Measurements from ENCODE around the gene MAP3K4. TPM values are rescaled to one million over a fixed set of nuclear protein-coding genes. Genes with fewer than 3 reads are reported as not detected.

MAP3K4 gene
- total and polyA plus RNA-seq, 2 of the 8 experiments (the other 6 are each of a cell fraction or from before 2014, with no cell fraction given), result 16.6 to 51.6 TPM

- H3K56ac ChIP-seq (replicated peaks; ENCODE audit: insufficient read length, low read depth, low read length), result no peak overlapping the region
- no peak overlapping the region for H2BK15ac ChIP-seq (ENCODE audit: low read length)
- no peak overlapping the region for H2BK5ac ChIP-seq (ENCODE audit: low read depth, low read length)
- no peak overlapping the region for H2AFZ ChIP-seq (ENCODE audit: low read length)
- CTCF ChIA-PET (ENCODE audit: partially characterized antibody), result interaction anchor here (0.9 to 1.4 kb wide), 2 partner anchors 264 to 266 kb away, joined by 3 to 4 read pairs; no protein-coding TSS in a partner anchor
- no peak for TF ChIP-seq JUN (IDR thresholded peaks at IDR 0.05; ENCODE audit: low read depth, low read length)
- TF ChIP-seq SIN3A (conservative IDR thresholded peaks at IDR 0.05 in 1 of 2, IDR thresholded peaks at IDR 0.05 in 1 of 2; ENCODE audit: low read depth in 1 of 2, low read length in 2 of 2), result no peak
- no peak for TF ChIP-seq YY1 (IDR thresholded peaks at IDR 0.05; ENCODE audit: low read depth, low read length)
- TF ChIP-seq TEAD4 (IDR thresholded peaks at IDR 0.05; ENCODE audit: low read depth, low read length), result no peak
- no peak for TF ChIP-seq PHF8 (conservative IDR thresholded peaks at IDR 0.05; ENCODE audit: low read depth, low read length)
- TF ChIP-seq RXRA (IDR thresholded peaks at IDR 0.05; ENCODE audit: insufficient read depth, low read depth, low read length), result no peak
- no peak for TF ChIP-seq SP4 (IDR thresholded peaks at IDR 0.05; ENCODE audit: low read length)
- TF ChIP-seq TBP (IDR thresholded peaks at IDR 0.05; ENCODE audit: low read depth, low read length), result no peak
- H2AK5ac ChIP-seq (ENCODE audit: low read depth, low read length), result no peak overlapping the region
- peaks cover 16 to 50% (median 30%) of the 10 kb centered on the region in 4 experiments for H3K36me3 ChIP-seq (ENCODE audit: control insufficient read depth in 2 of 4, insufficient read depth in 4 of 4, low read length in 3 of 4)
- no peak overlapping the region for H4K8ac ChIP-seq (ENCODE audit: extremely low read depth, insufficient read depth, low read length)
- H3K27me3 ChIP-seq (replicated peaks in 1 of 4; ENCODE audit: control insufficient read depth in 3 of 4, extremely low read depth in 1 of 4, insufficient read depth in 3 of 4, low read length in 3 of 4), result no peaks in the 10 kb centered on the region
- no peak overlapping the region for H3K23ac ChIP-seq (ENCODE audit: insufficient read length)
- H2BK12ac ChIP-seq (ENCODE audit: low read depth, low read length), result no peak overlapping the region
- no peak overlapping the region for H4K91ac ChIP-seq (replicated peaks; ENCODE audit: insufficient read length, low read length)
- POLR2A ChIA-PET (ENCODE audit: partially characterized antibody), result no interaction called here
- H3K79me1 ChIP-seq (ENCODE audit: low read depth, low read length), result no peaks in the 10 kb centered on the region
- no peaks in the 10 kb centered on the region for H3K79me2 ChIP-seq (ENCODE audit: control insufficient read depth in 1 of 2, insufficient read depth in 2 of 2, low read length in 2 of 2)
- H4K20me1 ChIP-seq (replicated peaks in 1 of 2; ENCODE audit: control insufficient read depth in 1 of 2, insufficient read depth in 2 of 2, low read length in 2 of 2), result no peaks in the 10 kb centered on the region
- H3K4me3 ChIP-seq (ENCODE audit: extremely low read depth in 1 of 4, insufficient read depth in 2 of 4, low read depth in 3 of 4, low read length in 4 of 4), result no peak overlapping the region
- no peak overlapping the region for H2BK20ac ChIP-seq (ENCODE audit: low read length)
- FAIRE-seq, result no peak
- no peaks in the 10 kb centered on the region for H3K9me3 ChIP-seq (ENCODE audit: insufficient read depth in 2 of 2, low read depth in 1 of 2, low read length in 1 of 2)
- DNase-seq (ENCODE audit: low read depth in 1 of 2, low spot score in 2 of 2), result no peak
- no peak overlapping the region for H3K18ac ChIP-seq (ENCODE audit: extremely low read depth, low read length)
- H3K23me2 ChIP-seq (ENCODE audit: low read depth, low read length), result no peaks in the 10 kb centered on the region
- no peak overlapping the region for H3K27ac ChIP-seq (ENCODE audit: low read depth, low read length)
- H3K4me1 ChIP-seq (replicated peaks in 1 of 4; ENCODE audit: control insufficient read depth in 3 of 4, insufficient read depth in 4 of 4, low read length in 3 of 4), result no peaks in the 10 kb centered on the region
- H3K9ac ChIP-seq (replicated peaks in 1 of 4; ENCODE audit: extremely low read depth in 1 of 4, low read depth in 3 of 4, low read length in 3 of 4), result no peak overlapping the region
- no peak overlapping the region for H4K5ac ChIP-seq (ENCODE audit: insufficient read length, low read depth, low read length)
- no peak overlapping the region for H2BK120ac ChIP-seq (replicated peaks; ENCODE audit: low read depth, low read length)
- no peak overlapping the region for H3K4ac ChIP-seq (replicated peaks; ENCODE audit: insufficient read length, low read depth, low read length)
- no peak overlapping the region for H3K4me2 ChIP-seq (ENCODE audit: insufficient read depth in 1 of 2, low read depth in 2 of 2, low read length in 2 of 2)
- no peak overlapping the region for H3K14ac ChIP-seq (ENCODE audit: insufficient read length)
These were observed 113.4 kb downstream of the MAP3K4 start for GRCh38 chr6:161104966-161105365.
